ENCODE results near the gene MSX1.

MSX1 gene

DNA sequence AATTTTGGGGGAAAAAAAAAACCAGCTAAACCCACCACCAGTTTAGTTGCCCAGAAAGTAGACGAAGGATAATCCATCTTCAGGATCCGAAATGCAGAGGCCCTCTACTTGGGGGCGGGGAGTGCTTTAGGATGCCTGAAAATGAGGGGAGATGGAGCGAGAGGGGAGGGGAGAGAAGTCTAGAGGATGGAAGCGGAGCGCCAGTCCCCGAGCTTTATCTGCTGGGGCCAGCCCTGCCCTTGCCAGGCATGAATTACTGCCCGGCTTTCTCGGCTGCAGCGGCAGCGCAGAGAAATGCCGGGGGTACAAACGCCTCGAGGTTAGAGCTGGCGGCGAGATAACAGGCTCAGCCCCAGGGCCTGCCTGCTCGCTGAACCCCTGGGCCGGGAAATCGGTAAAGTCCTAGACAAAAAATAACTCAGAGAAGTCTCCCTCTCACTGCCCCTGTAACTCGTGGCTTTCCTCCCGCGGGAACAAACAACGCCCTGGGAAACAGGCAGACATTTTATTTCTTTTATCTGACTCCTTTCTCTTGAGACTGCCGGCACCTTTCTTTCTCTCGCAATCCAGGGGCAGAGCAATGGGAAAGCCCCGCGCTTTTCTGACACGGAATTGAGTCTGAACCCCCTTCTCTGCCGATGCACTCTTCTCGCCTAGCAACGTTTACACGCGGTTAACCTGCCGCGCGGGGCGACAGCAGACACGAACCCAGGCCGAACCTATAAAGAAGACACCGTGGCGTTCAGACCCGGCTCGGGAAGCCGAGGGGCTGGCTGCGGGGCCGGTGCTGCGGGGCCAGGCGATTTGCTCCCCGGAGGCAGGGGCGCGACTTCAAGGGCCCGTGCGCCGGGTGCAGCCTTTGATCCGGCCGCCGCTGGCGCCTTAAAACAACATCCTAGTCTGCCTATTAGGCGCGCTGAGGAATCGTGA is 3.1 kb upstream of the MSX1 start:
- in situ Hi-C loops (cut with MboI; ENCODE audit: low sequenced_read_pairs) = no loop called here

DNA sequence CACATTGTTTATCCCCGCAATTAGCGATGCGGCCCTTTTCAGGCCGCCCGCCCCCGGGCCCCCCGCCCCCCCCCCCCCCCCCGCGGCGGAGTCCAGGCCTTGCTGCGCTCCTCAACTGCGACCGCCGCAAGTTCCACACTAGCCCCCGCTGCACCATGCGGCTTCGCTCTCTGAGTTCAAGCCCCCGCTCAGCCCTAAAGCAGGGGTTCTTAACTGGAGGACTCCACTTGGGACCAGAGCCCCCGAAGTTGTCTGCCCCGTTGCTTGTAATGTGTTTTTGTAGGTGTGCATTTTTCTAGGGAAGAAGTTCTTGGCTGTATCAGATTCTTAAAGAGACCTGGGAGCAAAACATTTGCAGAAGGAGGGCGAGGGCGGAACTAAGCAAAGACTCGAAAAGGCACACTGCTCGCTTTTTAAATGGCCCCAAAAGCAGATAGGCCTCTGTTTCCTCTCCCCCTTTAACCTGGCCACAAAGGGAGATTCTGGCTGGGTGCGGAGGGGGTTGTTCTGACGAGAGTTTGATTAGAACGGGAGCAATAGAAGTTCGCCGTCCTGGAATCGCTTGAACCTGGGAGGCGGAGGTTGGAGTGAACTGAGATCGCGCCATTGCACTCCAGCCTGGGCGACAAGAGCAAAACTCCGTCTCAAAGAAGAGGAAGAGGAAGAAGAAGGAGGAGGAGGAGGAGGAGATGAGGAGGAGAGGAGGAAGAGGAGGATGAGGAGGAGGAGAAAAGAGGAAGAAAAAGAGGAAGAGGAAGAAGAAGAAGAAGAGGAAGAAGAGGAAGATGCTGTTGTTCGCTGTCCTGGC is 2.3 kb upstream of the MSX1 start:
- in situ Hi-C loops (cut with MboI; ENCODE audit: low sequenced_read_pairs) = no loop called here

DNA sequence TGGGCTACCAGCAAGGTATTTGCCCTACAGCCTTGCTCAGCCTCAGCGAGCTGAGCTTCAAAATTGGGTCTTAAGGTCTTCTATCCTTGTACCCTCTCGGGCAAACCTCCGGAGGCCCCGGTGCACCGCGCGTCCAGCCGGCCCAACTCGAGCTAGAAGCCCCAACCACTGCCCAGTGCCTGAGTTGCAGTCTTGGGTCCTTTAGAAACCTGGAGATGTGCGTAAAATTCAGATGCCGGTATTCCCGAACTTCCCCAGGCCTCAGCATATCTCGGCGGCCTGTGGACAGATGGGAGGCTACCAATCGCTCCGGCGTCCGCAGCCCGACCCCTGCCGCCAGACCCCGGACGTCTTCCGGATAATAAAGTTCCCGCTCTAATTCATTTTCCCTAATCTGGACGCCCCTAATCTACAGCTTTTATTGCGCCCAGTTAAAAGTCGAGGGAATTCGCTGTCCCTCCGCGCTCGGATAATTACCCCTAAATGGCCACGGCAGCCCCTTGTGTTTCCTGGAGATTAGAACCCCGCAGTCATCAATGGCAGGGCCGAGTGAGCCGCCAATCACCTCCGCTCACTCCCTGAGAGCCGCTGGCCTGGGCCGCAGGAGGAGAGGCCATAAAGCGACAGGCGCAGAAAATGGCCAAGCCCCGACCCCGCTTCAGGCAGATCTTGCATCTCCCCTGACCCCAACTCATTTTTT is 1.5 kb upstream of the MSX1 start:
- in situ Hi-C loops (cut with MboI; ENCODE audit: low sequenced_read_pairs) = no loop called here

DNA sequence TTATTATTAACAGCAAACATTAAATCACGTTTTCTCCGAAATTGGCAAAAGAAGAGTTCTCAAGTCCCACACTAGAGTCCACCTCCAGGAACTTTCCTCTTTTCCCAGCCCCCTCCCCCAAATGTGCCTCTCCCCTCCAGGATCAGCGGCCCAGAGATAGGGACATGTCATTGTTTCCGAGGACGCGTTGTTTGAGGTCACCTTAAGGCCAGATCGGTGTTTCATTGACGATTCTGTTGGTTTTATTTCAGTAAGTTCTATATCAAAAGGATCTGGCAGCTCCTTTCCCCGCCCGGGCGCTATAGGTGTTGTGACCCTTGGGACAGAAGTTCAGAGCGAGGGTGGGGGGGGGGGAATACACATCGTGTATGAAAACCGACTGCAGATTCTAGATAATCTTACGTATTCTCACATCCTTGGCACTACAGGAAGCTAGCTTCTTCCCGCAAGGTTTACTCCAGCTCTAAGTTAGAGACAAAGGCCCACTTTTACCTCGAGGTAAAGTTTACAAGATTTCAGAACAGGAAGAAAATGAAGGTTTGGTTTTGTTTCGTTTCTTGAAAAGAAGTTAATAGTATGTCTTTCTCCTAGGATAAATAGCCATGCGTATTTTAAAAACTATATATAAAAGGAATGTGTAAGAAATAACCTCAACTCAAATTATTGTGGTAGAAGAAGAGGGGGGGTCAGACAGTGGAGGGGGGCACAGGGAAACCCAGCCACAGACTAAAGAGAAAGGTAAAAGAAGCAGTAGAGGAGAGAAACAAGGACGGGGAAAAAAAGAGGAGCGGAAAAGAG is 739 bp upstream of the MSX1 start:
- in situ Hi-C loops (cut with MboI; ENCODE audit: low sequenced_read_pairs) = no loop called here

DNA sequence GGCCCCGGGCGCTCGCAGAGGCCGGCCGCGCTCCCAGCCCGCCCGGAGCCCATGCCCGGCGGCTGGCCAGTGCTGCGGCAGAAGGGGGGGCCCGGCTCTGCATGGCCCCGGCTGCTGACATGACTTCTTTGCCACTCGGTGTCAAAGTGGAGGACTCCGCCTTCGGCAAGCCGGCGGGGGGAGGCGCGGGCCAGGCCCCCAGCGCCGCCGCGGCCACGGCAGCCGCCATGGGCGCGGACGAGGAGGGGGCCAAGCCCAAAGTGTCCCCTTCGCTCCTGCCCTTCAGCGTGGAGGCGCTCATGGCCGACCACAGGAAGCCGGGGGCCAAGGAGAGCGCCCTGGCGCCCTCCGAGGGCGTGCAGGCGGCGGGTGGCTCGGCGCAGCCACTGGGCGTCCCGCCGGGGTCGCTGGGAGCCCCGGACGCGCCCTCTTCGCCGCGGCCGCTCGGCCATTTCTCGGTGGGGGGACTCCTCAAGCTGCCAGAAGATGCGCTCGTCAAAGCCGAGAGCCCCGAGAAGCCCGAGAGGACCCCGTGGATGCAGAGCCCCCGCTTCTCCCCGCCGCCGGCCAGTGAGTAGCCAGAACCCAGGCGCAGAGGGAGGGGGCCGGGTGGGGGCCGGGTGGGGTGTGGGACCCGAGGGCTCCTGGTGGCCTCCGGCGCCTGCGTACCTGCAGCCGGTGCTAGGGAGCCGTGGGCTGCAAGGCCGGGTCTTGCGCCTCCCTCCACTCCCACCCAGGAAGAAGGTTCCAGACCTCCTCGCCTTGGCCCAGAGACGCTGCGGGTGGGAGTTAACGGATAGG is 534 bp downstream of the MSX1 start:
- in situ Hi-C loops (cut with MboI; ENCODE audit: low sequenced_read_pairs) = no loop called here

DNA sequence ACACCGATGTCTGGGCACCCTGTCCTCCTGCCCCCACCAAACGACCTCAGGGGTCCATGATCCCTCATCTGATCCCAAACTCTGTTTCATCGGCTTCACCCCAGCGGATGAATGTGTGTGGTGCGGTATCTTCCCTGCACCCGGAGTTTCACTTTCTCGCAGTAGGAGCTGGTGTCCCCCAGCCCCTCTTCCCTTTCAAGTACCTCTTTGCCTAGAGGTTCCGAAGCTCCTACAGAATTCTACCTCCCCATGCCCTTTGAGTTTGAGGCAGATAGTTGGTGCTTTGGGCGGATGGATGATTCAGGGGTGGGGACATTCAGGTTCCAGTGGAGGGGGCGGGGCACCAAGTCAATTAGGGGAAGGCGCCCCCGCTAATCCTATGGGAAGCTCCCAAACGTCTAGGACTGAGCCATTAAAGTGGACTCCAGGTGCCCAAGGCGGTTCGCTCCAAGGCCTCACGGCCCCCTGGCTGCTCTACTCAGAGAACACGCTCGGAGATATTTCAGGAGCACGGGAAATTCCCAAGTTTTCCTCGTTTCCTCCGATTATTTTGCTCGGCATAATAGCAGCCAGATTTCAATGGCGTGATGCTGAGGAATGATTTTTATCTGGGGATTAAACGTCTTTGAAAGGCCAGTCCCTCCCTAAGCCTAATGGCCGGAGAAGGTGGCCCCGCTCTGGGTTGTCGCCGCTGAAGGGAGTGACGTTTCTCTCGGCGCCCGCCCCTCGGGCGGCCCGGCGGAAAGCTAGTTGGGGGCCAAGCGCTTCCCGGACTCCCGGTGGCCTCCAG is 1.3 kb downstream of the MSX1 start:
- in situ Hi-C loops (cut with MboI; ENCODE audit: low sequenced_read_pairs) = no loop called here

DNA sequence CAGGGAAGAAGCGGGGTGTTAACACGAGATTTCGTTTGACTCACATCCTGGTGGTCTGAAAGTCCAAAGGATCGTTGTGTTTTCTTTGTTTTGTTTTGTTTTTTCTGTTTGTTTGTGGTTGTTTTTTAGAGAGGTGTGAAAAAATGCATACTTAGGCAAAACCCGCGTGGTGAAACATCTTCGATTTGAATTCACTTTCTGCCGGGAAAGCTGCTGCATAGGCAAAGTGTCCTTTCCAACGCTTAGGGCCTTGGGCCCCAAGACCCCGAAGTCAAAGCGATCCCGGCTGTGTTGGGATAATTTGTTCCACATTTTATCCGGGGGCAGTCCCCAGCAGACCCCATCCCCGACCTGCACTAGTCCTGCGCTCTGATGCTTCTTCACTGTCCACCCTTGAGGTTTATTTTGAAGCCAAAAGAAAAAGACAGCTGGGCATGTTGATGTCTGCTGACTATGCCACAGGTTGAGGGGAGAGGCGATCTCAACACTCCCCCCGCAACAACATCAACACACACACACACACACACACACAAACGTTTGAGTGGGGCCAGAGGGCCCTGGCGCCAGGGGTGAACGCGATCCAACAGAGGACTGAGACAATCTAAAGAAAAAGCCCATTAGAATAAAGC is 2.0 kb downstream of the MSX1 start:
- in situ Hi-C loops (cut with MboI; ENCODE audit: low sequenced_read_pairs) = no loop called here

DNA sequence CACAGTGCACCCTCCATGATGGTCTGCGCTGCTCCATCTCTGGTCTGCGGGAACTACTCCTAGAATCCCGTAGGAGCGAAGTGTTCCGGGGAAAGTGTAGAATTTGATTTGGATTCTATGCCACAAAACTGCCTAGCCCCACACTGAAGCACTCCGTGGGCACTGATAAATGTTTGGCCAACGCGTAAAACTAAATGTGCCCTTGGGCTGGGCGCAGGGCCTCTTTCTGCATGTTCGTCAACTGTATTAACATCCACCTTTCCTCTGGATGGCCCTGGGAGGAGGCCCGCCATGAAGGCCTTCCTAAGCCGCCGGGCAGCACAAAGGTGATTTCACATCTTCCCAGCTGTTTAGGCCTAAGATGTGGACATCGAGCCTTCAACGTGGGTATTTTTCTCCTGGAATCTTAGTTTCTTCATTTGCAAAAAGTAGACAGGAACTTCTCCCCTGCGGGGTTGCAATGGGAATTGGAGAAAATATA is 2.6 kb downstream of the MSX1 start:
- in situ Hi-C loops (cut with MboI; ENCODE audit: low sequenced_read_pairs) = no loop called here

DNA sequence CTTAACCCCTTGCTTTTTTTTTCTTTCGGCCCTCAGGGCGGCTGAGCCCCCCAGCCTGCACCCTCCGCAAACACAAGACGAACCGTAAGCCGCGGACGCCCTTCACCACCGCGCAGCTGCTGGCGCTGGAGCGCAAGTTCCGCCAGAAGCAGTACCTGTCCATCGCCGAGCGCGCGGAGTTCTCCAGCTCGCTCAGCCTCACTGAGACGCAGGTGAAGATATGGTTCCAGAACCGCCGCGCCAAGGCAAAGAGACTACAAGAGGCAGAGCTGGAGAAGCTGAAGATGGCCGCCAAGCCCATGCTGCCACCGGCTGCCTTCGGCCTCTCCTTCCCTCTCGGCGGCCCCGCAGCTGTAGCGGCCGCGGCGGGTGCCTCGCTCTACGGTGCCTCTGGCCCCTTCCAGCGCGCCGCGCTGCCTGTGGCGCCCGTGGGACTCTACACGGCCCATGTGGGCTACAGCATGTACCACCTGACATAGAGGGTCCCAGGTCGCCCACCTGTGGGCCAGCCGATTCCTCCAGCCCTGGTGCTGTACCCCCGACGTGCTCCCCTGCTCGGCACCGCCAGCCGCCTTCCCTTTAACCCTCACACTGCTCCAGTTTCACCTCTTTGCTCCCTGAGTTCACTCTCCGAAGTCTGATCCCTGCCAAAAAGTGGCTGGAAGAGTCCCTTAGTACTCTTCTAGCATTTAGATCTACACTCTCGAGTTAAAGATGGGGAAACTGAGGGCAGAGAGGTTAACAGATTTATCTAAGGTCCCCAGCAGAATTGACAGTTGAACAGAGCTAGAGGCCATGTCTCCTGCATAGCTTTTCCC is 3.4 kb downstream of the MSX1 start:
- in situ Hi-C loops (cut with MboI; ENCODE audit: low sequenced_read_pairs) = no loop called here

DNA sequence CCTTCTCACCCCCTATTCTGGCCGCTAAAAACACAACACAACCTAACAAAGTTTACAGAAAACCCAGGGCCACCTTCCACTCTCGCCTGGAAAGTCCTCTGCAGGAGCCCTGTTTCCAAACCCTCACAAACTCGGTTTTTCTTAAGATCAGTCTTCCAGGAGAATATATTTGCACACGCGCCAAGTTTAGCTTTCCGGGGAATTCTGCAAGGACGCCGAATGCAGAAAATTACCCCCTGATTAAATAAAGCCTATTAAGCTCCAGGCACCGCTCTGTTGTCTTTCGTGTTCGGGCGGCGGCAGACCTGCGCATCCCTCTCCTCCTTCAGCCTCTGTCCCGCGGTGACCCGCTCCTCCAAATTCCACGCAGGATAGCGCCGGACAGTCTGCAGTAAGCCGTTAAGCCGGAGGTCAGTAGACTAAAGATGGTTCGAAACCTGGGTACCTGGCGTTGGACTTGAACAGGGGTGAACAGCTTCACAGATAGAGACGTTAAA is 5.0 kb downstream of the MSX1 start:
- in situ Hi-C loops (cut with MboI; ENCODE audit: low sequenced_read_pairs) = no loop called here

DNA sequence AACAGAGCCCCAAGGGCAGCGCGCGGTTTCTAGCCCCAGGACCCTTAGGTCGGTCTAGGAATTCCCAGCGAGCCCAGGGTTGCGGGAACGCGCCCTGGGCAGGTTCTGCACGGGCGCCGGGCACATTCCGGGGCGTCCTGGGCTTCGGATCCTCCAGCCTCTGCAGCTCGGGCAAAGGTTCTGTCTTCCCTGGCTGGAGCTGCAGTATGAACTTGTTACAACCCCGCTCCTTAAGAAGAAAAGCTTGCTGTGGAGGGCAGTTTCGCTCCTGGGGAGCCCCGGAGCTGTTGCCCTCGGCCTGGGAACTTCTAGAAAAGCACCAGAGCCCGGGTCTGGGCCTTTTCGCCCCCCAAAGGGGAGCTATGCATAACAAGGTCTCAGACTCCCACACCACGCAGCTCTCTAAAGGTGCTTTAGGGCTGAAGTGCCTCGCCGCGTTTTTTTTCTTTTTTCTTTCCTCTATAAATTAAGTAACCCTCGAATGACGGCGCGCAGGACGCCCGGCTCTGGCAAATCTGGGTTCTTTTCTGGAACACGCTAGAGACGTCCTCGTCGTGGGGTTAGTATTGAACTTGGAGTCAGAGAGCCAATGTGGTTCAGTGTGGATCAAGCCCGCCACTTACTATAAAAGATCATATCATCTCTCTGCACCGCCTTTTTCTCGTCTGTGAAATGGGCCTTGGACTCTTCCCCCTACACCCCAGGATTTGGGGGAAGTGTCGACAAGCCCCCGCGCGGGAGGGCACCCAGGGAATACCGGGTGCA is 5.7 kb downstream of the MSX1 start:
- in situ Hi-C loops (cut with MboI; ENCODE audit: low sequenced_read_pairs) = no loop called here

DNA sequence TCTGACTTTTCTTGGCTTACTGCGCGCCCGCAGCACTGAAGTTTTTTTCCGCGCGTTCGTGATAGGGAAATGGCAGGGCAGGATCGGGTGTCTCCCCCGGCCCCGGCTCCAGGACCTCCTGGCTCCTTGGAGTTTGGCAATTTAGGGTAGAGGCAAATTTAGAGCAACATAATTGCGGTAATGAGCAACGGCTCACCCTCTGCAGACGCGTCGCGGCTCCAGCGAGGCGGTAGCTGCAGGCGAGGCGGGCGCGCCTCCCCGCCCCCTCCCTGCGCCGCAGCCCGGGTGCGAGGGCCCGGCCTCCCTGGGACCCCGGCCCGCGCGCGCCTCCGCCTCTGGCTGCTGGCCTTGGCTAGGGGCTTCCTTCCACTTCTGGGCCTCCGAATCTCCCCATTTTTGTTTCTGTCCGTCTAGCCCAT is 6.2 kb downstream of the MSX1 start:
- in situ Hi-C loops (cut with MboI; ENCODE audit: low sequenced_read_pairs) = no loop called here

DNA sequence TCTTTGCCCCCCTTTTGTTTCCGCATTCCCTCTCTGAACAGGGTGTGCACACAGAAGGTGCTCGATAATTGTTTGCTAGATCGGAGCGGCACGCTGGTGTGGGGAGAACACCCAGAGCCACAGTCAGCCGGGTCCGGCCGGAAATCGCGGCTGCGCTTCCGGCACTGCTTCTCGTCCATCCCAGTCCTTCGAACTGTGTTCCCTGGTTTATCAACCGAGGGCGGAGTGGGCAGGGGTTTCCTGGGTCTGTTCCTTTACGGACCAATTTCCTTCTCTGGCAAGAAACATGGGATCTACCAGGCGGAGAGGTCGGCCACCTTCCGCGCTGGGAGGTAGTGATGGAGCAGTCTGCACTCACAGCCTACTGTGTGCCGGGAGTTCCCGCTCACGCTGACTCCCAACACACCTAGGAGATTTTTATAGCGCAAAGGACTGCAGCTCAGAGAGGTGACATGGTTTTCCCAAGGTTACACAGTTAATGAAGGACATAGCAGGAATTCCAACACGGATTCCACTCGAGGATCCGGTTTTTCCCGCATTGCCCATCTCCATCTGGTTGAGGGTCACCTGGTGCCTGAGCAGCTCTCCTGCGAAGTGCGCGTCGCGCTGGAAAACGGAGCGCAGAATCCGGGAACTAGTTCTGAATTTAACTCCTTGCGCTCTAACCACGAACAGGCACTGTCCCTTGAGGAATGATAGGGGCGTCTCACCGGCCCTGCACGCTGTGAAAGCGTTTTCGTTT is 6.8 kb downstream of the MSX1 start:
- in situ Hi-C loops (cut with MboI; ENCODE audit: low sequenced_read_pairs) = no loop called here

DNA sequence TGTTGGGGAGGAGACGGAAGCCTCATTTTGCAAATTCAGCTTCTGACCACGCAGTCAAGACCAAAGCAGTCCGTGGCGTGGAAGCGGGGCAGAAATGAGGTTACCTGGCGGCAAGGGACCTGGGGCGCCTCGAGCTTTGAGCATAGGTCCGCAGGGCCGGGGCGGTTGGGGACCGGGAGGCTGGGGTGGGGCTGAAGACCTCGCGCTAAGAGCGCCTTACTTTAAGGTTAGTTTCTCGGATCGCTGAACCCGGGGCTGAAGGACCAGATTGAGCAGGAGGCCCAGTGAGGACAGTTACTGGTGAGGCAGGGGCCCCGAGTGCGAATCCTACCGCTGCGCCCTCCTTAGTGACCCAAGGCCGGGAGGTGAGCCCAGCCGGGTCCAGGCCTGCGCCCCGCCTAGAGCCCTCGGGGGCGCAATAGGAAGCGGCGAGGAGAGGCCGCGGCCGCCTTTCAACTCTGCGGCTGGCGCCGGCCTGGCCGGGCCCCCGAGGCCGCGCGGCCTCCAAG is 7.5 kb downstream of the MSX1 start:
- in situ Hi-C loops (cut with MboI; ENCODE audit: low sequenced_read_pairs) = no loop called here

DNA sequence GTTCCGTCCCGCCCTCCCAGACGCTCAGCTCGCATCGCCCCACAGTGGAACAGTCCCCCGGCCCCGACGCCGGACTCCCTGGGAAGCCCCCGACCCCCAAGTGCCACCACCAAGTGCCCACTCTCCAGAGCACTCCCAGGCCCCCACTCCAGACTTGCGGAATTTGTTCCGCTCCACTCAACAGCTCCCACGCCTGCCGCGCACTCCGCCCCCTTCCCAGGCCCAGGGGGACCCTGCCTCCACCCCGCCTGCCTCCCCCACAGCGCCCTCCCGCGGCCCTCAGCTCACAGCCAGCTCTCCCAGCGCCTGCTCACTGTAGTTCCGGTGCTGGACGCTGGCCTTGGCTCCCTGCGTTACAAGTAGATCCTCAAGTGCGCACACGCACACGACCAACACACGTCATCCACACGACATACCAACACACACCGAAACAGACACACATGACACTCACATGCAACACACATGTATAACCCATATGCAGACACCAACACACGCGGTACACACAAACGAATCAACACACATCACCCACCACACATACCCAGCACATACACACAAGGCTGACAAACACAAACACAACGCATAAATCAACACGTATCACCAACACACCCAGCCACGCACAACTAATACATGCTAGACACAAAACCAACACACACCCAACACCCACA is 8.0 kb downstream of the MSX1 start:
- in situ Hi-C loops (cut with MboI; ENCODE audit: low sequenced_read_pairs) = no loop called here

Measured in hTERT RPE-1 (cell line).